ENCODE results near the gene MFAP2.

The MFAP2 gene

DNA sequence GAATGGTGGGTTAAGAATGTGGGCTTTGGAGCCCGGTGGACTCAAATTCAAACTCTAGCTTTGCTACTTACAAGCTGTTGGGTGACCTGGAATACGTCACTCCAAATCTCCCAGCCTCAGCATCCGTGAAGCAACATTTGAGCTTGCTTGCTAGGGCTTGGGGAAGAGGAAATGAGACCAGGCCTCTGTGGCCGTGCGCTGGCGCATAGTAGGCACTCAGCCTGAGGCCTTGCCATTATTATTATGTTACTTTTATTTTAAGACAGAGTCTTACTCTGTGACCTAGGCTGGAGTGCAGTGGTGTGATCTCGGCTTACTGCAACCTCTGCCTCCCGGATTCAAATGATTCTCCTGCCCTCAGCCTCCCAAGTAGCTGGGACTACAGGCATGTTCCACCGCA is 12.3 kb upstream of the MFAP2 start:
- no peak overlapping the region for H3K27ac ChIP-seq (ENCODE audit: insufficient read depth, low read depth, low read length, poor library complexity, severe bottlenecking)
- H3K4me1 ChIP-seq (ENCODE audit: control insufficient read depth, insufficient read depth, low read length) = no peaks in the 10 kb centered on the region
- 84 to 96% methylated on average over 9 of the region's 9 CpGs for WGBS, 2 experiments
- H3K27me3 ChIP-seq (ENCODE audit: control insufficient read depth, insufficient read depth, low read length, poor library complexity, severe bottlenecking) = no peaks in the 10 kb centered on the region
- H3K4me3 ChIP-seq (ENCODE audit: insufficient read depth, low read depth, low read length) = no peak overlapping the region
- no peaks in the 10 kb centered on the region for H3K36me3 ChIP-seq (ENCODE audit: control insufficient read depth, insufficient read depth, low read length)
- no peaks in the 10 kb centered on the region for H3K9me3 ChIP-seq (ENCODE audit: control insufficient read depth, low read length)

DNA sequence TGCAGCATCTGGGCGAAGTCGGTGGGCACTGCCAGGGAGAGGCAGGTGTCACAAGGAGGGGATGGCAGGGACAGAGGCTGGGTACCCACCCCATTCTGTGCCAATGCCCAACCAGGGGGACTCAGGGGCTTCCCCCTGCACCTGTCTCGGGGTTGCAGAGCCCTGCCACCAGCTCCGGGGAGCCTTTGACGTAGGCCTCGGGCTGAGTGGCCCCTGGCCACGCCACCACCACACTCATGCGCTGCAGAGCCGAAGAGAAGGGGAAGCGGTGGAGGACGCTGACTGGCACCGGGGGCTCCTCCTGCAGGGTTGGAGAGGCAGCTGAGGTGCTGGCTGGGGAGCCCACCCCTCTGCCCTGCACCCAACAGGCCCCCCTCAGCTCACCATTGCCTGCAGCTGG is 11.7 kb upstream of the MFAP2 start:
- no peak overlapping the region for H3K4me3 ChIP-seq (ENCODE audit: insufficient read depth, low read depth, low read length)
- no peaks in the 10 kb centered on the region for H3K9me3 ChIP-seq (ENCODE audit: control insufficient read depth, low read length)
- 95 to 96% methylated on average over 12 of the region's 12 CpGs for WGBS, 2 experiments
- no peak overlapping the region for H3K27ac ChIP-seq (ENCODE audit: insufficient read depth, low read depth, low read length, poor library complexity, severe bottlenecking)
- no peaks in the 10 kb centered on the region for H3K4me1 ChIP-seq (ENCODE audit: control insufficient read depth, insufficient read depth, low read length)
- H3K36me3 ChIP-seq (ENCODE audit: control insufficient read depth, insufficient read depth, low read length) = no peaks in the 10 kb centered on the region
- H3K27me3 ChIP-seq (ENCODE audit: control insufficient read depth, insufficient read depth, low read length, poor library complexity, severe bottlenecking) = no peaks in the 10 kb centered on the region

GRCh38 chr1:16991571-16991970 is 11.2 kb upstream of the MFAP2 start:
- H3K36me3 ChIP-seq (ENCODE audit: control insufficient read depth, insufficient read depth, low read length) = no peaks in the 10 kb centered on the region
- H3K9me3 ChIP-seq (ENCODE audit: control insufficient read depth, low read length) = no peaks in the 10 kb centered on the region
- no peaks in the 10 kb centered on the region for H3K4me1 ChIP-seq (ENCODE audit: control insufficient read depth, insufficient read depth, low read length)
- H3K27ac ChIP-seq (ENCODE audit: insufficient read depth, low read depth, low read length, poor library complexity, severe bottlenecking) = no peak overlapping the region
- no peaks in the 10 kb centered on the region for H3K27me3 ChIP-seq (ENCODE audit: control insufficient read depth, insufficient read depth, low read length, poor library complexity, severe bottlenecking)
- no peak overlapping the region for H3K4me3 ChIP-seq (ENCODE audit: insufficient read depth, low read depth, low read length)
- WGBS, 2 experiments = 94 to 95% methylated on average over 12 of the region's 12 CpGs

- no peaks in the 10 kb centered on the region for H3K4me1 ChIP-seq (ENCODE audit: control insufficient read depth, insufficient read depth, low read length)
- H3K36me3 ChIP-seq (ENCODE audit: control insufficient read depth, insufficient read depth, low read length) = peaks cover 4% of the 10 kb centered on the region
These were observed 9.4 kb upstream of the MFAP2 start for GRCh38 chr1:16989676-16990391.

GRCh38 chr1:16988210-16988609 is 7.8 kb upstream of the MFAP2 start:
- H3K27me3 ChIP-seq (ENCODE audit: control insufficient read depth, insufficient read depth, low read length, poor library complexity, severe bottlenecking) = no peaks in the 10 kb centered on the region
- no peak overlapping the region for H3K27ac ChIP-seq (ENCODE audit: insufficient read depth, low read depth, low read length, poor library complexity, severe bottlenecking)
- H3K36me3 ChIP-seq (ENCODE audit: control insufficient read depth, insufficient read depth, low read length) = peaks cover 4% of the 10 kb centered on the region
- 87 to 88% methylated on average over 12 of the region's 13 CpGs for WGBS, 2 experiments
- H3K4me3 ChIP-seq (ENCODE audit: insufficient read depth, low read depth, low read length) = no peak overlapping the region
- H3K9me3 ChIP-seq (ENCODE audit: control insufficient read depth, low read length) = no peaks in the 10 kb centered on the region
- peaks cover 6% of the 10 kb centered on the region for H3K4me1 ChIP-seq (ENCODE audit: control insufficient read depth, insufficient read depth, low read length)

More at GRCh38 chr1:16989676-16990391, 9.4 kb upstream of the MFAP2 start:
- 94% methylated on average over 22 of the region's 22 CpGs for WGBS, 2 experiments
- Histone ChIP-seq H3K27ac (ENCODE audit: insufficient read depth, low read depth, low read length, poor library complexity, severe bottlenecking) (no peak overlapping the region), H3K4me3 (ENCODE audit: insufficient read depth, low read depth, low read length) (no peak overlapping the region), H3K9me3 (ENCODE audit: control insufficient read depth, low read length) (no peaks in the 10 kb centered on the region), H3K27me3 (ENCODE audit: control insufficient read depth, insufficient read depth, low read length, poor library complexity, severe bottlenecking) (no peaks in the 10 kb centered on the region)

GRCh38 chr1:16986962-16987361 is 6.5 kb upstream of the MFAP2 start:
- no peaks in the 10 kb centered on the region for H3K27me3 ChIP-seq (ENCODE audit: control insufficient read depth, insufficient read depth, low read length, poor library complexity, severe bottlenecking)
- H3K4me3 ChIP-seq (ENCODE audit: insufficient read depth, low read depth, low read length) = no peak overlapping the region
- peaks cover 17% of the 10 kb centered on the region for H3K4me1 ChIP-seq (ENCODE audit: control insufficient read depth, insufficient read depth, low read length)
- H3K9me3 ChIP-seq (ENCODE audit: control insufficient read depth, low read length) = no peaks in the 10 kb centered on the region
- no peak overlapping the region for H3K27ac ChIP-seq (ENCODE audit: insufficient read depth, low read depth, low read length, poor library complexity, severe bottlenecking)
- WGBS, 2 experiments = 35 to 37% methylated on average over 16 of the region's 16 CpGs
- peaks cover 4% of the 10 kb centered on the region for H3K36me3 ChIP-seq (ENCODE audit: control insufficient read depth, insufficient read depth, low read length)

DNA sequence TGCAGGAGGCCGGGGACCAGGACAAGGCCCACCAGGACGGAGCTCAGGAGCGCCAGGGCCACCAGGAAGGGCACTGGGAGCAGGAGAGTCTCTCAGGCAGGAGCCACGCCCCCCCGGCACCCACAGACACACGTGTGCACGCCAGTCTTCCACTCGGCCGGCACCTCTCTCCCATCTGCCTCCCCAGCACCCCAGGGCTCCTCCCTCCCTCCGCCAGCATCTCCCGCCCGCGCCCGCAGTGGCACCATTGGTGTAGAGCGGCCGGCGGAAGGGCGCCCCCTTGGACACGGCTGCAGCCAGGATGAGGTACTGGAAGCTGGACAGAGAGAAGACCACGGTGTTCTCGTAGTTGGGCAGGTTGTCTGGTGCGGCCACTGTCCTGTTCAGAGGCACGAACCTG is 6.1 kb upstream of the MFAP2 start:
- no peaks in the 10 kb centered on the region for H3K9me3 ChIP-seq (ENCODE audit: control insufficient read depth, low read length)
- WGBS, 2 experiments = 84 to 88% methylated on average over 23 of the region's 23 CpGs
- H3K4me1 ChIP-seq (ENCODE audit: control insufficient read depth, insufficient read depth, low read length) = peaks cover 17% of the 10 kb centered on the region
- H3K36me3 ChIP-seq (ENCODE audit: control insufficient read depth, insufficient read depth, low read length) = peaks cover 4% of the 10 kb centered on the region
- no peaks in the 10 kb centered on the region for H3K27me3 ChIP-seq (ENCODE audit: control insufficient read depth, insufficient read depth, low read length, poor library complexity, severe bottlenecking)
- H3K4me3 ChIP-seq (ENCODE audit: insufficient read depth, low read depth, low read length) = no peak overlapping the region
- no peak overlapping the region for H3K27ac ChIP-seq (ENCODE audit: insufficient read depth, low read depth, low read length, poor library complexity, severe bottlenecking)

DNA sequence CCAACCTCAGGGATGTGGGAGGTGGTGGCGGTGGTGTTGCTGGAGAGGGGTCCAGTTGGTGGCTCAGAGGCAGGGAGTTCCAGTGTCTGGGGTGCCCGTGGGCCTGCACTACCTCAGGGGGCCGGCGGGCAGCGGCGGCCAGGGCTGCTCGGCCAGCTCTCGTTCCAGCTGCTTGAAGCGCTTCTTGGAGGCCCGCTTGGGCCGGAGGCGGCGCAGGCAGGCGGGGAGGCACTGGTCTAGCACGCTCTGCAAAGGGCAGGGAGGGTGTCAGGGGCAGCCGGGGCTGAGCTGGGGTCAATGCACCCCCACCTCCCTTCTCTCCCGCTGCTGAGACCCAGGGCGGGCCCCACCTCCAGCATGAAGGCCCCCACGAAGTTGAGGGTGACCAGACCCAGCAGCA is 5.7 kb upstream of the MFAP2 start:
- Histone ChIP-seq H3K4me1 (ENCODE audit: control insufficient read depth, insufficient read depth, low read length) (peaks cover 17% of the 10 kb centered on the region), H3K27me3 (ENCODE audit: control insufficient read depth, insufficient read depth, low read length, poor library complexity, severe bottlenecking) (no peaks in the 10 kb centered on the region), H3K9me3 (ENCODE audit: control insufficient read depth, low read length) (no peaks in the 10 kb centered on the region), H3K4me3 (ENCODE audit: insufficient read depth, low read depth, low read length) (no peak overlapping the region), H3K27ac (ENCODE audit: insufficient read depth, low read depth, low read length, poor library complexity, severe bottlenecking) (no peak overlapping the region), H3K36me3 (ENCODE audit: control insufficient read depth, insufficient read depth, low read length) (peaks cover 4% of the 10 kb centered on the region)
- 88 to 90% methylated on average over 19 of the region's 19 CpGs for WGBS, 2 experiments

DNA sequence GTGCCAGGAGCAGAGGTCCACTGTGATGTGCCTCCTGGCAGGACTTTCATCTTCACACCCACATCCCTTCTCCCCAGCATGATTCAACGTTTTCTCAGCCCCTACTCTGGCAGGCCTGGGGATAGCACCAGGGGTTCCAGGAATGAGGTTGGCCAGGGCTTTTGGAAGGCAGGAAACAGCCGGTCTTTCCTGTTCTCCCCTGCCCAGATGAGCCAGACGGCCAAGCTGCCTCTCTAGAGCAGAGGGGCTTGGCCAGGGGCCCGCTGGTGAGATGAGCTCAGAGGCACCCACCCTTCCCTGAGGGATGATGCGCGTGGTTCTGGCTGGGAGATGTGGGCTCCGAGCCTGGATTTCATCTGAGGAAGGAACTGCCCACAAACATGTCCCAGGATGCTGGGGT is 4.3 kb upstream of the MFAP2 start:
- Histone ChIP-seq H3K4me3 (ENCODE audit: insufficient read depth, low read depth, low read length) (no peak overlapping the region), H3K27me3 (ENCODE audit: control insufficient read depth, insufficient read depth, low read length, poor library complexity, severe bottlenecking) (no peaks in the 10 kb centered on the region), H3K36me3 (ENCODE audit: control insufficient read depth, insufficient read depth, low read length) (peaks cover 4% of the 10 kb centered on the region), H3K4me1 (ENCODE audit: control insufficient read depth, insufficient read depth, low read length) (peaks cover 17% of the 10 kb centered on the region), H3K9me3 (ENCODE audit: control insufficient read depth, low read length) (no peaks in the 10 kb centered on the region), H3K27ac (ENCODE audit: insufficient read depth, low read depth, low read length, poor library complexity, severe bottlenecking) (no peak overlapping the region)
- 78 to 84% methylated on average over 7 of the region's 7 CpGs for WGBS, 2 experiments

GRCh38 chr1:16983649-16984048 is 3.2 kb upstream of the MFAP2 start:
- peaks cover 4% of the 10 kb centered on the region for H3K36me3 ChIP-seq (ENCODE audit: control insufficient read depth, insufficient read depth, low read length)
- no peak overlapping the region for H3K27ac ChIP-seq (ENCODE audit: insufficient read depth, low read depth, low read length, poor library complexity, severe bottlenecking)
- peaks cover 24% of the 10 kb centered on the region for H3K4me1 ChIP-seq (ENCODE audit: control insufficient read depth, insufficient read depth, low read length)
- no peaks in the 10 kb centered on the region for H3K27me3 ChIP-seq (ENCODE audit: control insufficient read depth, insufficient read depth, low read length, poor library complexity, severe bottlenecking)
- no peak overlapping the region for H3K4me3 ChIP-seq (ENCODE audit: insufficient read depth, low read depth, low read length)
- no peaks in the 10 kb centered on the region for H3K9me3 ChIP-seq (ENCODE audit: control insufficient read depth, low read length)
- WGBS, 2 experiments = 86% methylated on average over 4 of the region's 4 CpGs
